Spleen (tissue), 7 donors: Measurements from ENCODE around the gene OSBPL9.

ENCODE experiments used
- CTCF ChIP-seq, 11 experiments: fragments of 200-600 bp in 7 of 11; fragments of 450-650 bp in 4 of 11; sonication (generic) in 4 of 11; IDR thresholded peaks in 8 of 11; conservative IDR thresholded peaks in 3 of 11; 1 replicate in 7 of 11; 2 replicates in 4 of 11; pipeline versions ENCODE4 v1.4.0 to v1.8.0; 2016 to 2021; ENCODE audit warnings: antibody characterized with exemption in 11 of 11, inconsistent platforms in 4 of 11, mild to moderate bottlenecking in 1 of 11
- POLR2AphosphoS5 ChIP-seq, 3 donors: sonication (generic); formaldehyde crosslinking; IDR thresholded peaks; one replicate each; pipeline ENCODE4 v1.5.1; 2017; ENCODE audit warnings: antibody characterized with exemption in 3 of 3
- donor health status: DM: no; HTN: no; CAD: no; lungs with moderate emphysema.
- donor health status: DM: no; HTN: no; CAD: no.
- donor health status: DM: no; HTN: no; CAD: no.

- no peak for TF ChIP-seq POLR2AphosphoS5 (IDR thresholded peaks at IDR 0.05)
- TF ChIP-seq CTCF (IDR thresholded peaks at IDR 0.05 in 8 of 11, conservative IDR thresholded peaks at IDR 0.05 in 3 of 11), result no peak
These were observed 201.6 kb downstream of the OSBPL9 start for GRCh38 chr1:51818487-51818886.
